SK-N-DZ (cell line): Measurements from ENCODE around the gene C3.
"Not testable (repeated sequence)": the region's sequence is repeated elsewhere in the genome, so short reads cannot be mapped to it uniquely, and the experiment has no call there.

Source experiments
- DNase-seq: peaks from one replicate; pipeline ENCODE4 v3.0.0-alpha.2; 2015; ENCODE audit warnings: low spot score

The C3 gene

GRCh38 chr19:6693056-6693471 is 27.4 kb downstream of the C3 start:
- no peak for DNase-seq

DNA sequence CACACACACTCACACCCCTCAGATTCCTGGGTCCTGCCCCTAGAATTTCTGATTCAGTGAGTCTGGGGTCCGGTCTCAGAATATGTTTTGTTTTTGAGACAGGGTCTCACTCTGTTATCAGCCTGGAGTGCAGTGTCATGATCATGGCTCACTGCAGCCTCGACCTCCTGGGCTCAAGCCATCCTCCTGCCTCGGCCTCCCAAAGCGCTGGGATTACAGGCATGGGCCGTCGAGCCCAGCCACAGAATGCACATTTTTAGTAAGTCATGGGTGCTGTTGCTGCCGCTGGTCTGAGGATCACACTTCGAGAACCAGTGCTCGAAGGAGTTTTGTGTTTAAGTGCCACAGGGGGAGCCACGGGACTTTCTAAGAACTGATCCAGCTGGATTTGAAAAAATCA is 28.4 kb downstream of the C3 start:
- no peak for DNase-seq

DNA sequence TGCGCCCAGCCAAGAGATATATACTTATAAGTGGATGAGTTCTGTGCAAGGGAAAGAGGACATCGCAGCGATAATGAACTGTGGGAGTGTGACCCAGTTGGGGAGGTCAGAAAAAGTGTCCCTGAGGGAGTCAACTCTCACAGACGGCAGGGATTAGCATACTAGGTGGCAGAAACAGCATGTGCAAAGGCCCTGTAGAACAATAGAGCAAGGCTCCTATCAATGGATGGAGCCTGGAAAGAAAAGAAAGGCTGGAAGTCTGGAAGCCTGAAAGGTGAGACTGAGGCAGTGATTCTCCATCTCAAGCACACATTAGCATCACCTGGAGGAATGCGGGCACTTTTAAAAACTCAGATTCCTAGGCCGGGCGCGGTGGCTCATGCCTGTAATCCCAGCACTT is 29.1 kb downstream of the C3 start:
- no peak for DNase-seq

DNA sequence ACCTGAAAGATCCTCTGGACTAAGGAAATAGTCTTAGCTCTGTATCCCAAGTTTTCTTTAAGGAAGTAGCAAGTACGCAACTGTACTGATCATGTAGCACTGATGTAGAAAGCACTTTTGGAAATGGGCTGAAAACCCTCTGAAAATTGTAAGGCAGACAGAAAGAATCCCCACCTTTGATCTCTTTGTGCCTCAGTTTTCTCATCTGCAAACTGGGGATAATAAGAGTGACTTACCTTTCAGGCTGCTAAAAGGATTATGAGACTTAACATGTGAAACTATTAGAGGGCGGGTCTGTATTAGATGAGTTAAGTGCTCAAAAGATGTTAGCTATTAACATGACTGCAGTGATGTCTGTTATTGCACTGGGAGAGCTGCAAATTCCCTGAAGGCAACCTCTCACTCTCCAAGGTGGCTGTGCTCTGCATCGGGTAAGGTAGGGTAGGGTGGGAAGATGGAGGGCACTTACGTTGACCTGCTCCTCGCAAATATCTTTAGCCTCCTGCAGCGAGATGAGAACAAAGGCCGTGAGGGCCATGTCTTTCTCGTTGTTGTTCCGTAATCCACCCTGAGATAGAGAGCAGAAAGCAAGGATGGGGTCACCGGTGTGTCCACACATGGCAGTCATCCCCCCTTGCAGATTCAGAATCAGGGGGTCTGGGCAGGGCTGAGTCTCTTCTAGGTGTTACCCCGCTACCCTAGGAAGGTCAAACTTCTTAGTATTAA is 30.1 kb downstream of the C3 start:
- DNase-seq, result no peak

GRCh38 chr19:6687114-6687513 is 33.3 kb downstream of the C3 start:
- DNase-seq, result no peak

DNA sequence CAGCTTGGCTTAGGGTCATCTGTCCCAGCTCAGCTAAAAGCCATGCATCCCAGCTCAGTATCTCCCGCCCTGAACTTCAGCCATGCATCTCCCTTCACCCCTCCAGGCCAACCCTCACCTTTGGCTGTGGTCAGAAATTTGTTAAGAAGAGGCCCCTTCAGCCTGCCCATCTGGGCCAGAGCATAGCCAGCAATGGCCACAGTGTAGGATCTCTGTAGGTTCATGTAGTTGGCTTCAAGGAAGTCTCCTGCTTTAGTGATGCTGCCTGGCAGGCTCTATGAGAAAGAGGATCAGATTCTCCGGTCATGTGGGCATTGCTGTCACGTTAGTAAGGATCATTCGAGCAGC is 33.8 kb downstream of the C3 start:
- no peak for DNase-seq

DNA sequence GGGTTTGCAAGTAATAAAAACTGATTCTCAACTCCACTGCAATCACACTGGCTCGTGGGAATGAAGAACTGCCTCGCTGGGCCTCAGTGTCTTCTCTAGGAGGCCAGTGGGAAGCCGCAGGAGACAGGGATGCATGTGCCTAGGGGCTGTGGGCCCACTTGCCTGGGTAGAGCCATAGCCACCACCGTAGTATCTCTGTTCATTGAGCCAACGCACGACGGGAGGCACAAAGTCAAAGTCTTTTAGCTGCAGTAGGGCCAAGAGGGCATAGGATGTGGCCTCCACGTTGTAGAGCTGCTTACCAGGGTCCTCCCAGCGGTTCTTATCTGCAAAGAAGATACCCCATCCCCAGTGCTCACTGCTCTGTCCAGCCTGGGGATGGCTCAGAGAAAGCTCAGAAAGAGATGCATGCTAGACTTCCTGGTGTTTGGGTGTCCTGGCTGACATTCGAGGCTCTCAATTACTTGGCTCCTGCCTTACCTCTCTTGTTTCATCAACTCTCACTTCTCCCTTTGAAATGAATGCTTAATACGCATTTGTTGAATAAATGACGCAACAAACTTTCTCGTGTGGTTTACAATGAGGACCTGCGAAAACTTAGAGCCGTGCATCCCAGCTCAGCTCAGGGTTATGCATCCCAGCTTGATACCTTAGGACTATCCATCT is 34.4 kb downstream of the C3 start:
- no peak for DNase-seq

GRCh38 chr19:6685482-6685881 is 35.0 kb downstream of the C3 start:
- no peak for DNase-seq

GRCh38 chr19:6683971-6684370 is 36.5 kb downstream of the C3 start:
- no peak for DNase-seq

DNA sequence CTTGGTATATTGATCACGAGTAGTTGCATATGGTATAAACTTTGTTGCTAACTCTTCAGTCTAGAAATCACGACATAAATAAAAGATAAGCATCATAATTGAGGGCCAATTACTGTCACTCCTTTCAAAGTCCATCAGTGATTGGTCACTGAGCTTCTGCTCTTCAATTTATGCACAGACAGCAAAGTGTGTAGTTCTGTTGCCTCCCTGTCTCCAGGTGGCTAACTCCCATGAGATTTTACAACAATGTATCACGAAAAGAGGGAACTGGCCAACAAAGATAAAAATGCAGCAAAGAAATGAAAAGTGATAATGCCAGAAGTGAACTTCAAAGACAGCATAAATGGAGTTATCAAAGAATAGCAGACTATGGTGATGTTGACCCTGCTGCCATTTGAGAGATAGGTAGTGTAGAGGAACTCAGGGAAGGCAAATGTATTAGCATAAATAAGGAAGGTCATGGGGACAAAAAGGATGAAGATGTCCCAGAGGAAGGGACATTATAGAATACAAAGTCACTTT is 37.8 kb downstream of the C3 start:
- DNase-seq, result no peak

GRCh38 chr19:6680141-6680540 is 40.3 kb downstream of the C3 start:
- no peak for DNase-seq

- DNase-seq, result no peak
Measured at GRCh38 chr19:6679139-6679538, 41.3 kb downstream of the C3 start.

- no peak for DNase-seq
Measured at GRCh38 chr19:6678690-6679109, 41.8 kb downstream of the C3 start.

- DNase-seq, result no peak
Measured at GRCh38 chr19:6677883-6678689, 42.4 kb downstream of the C3 start.

- DNase-seq, result no peak
Measured at GRCh38 chr19:6677495-6677882, 43.0 kb downstream of the C3 start.

DNA sequence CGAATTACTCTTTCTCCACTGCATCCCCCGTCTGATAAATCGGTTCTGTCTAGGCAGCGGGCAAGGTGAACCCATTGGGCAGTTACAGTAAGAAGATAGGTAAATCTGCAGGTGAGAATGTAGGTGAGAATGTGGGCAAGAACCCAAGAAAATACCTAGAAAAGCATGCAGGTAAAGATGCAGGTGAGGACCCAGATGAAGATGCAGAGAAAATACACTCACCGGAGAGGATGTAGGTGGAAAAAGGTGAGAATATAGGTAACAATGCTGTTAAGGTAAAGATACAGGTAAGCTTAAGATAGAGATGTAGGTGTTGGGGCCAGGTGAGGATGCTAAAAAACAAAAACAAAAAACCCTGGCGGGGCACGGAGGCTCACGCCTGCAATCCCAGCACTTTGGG is 44.2 kb downstream of the C3 start:
- DNase-seq, result no peak

GRCh38 chr19:6674868-6675305 is 45.6 kb downstream of the C3 start:
- DNase-seq, result no peak

GRCh38 chr19:6674408-6674807 is 46.0 kb downstream of the C3 start:
- not testable (repeated sequence) for DNase-seq

DNA sequence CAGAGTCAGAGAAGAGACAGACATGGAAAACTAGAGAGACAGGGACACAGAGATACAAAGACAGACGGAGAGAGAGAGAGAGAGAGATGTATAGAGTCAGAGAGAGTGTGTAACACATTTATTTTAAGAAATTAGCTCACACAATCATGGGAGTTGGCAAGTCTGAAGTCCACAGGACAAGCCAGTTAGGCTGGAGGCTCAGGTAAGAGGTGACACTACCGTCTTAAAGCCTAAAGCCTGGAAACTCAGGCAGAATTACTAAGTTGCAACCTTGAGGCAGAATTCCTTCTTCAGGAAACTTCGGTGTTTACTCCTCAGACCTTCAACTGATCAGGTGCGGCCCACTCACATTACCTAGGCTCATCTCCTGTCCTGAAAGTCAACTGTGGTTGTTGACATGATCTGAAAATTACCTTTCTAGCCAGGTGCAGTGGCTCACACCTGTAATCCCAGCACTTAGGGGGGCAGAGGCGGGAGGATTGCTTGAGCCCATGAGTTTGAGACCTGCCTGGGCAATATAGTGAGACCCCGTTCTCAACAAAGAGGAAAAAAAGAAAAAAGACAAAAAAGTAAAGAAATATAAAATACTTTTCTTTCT is 47.7 kb downstream of the C3 start:
- no peak for DNase-seq

GRCh38 chr19:6671960-6672359 is 48.5 kb downstream of the C3 start:
- no peak for DNase-seq

- no peak for DNase-seq
Measured at GRCh38 chr19:6668691-6669090, 51.8 kb downstream of the C3 start.

- DNase-seq, result no peak
Measured at GRCh38 chr19:6667114-6667627, 53.3 kb downstream of the C3 start.
